Endothelial cell of umbilical vein (primary cell): ENCODE results near the gene NAV2. TPM values are rescaled to one million over a fixed set of nuclear protein-coding genes. Genes with fewer than 3 reads are reported as not detected.

Source experiments
- BruUV-seq: library from RNA; stranded (reverse); fragments of 400-500 nt; replicated peaks from 2 replicates; lab custom pipeline; 2021; lab: Mats Ljungman, UMichigan
- CTCF ChIA-PET: fragments of 300-600, 350-600 bp; sonication (Branson Sonifier 250); formaldehyde crosslinking; loops from one replicate; lab custom pipeline; 2021; ENCODE audit warnings: antibody characterized with exemption, inconsistent platforms; lab: Charles Lee
- POLR2A ChIA-PET: fragments of 300-600, 350-600 bp; sonication (Branson Sonifier 250); formaldehyde crosslinking; loops from one replicate; lab custom pipeline; 2021; ENCODE audit warnings: antibody characterized with exemption, inconsistent platforms; lab: Charles Lee
- DNase-seq: peaks from one replicate; pipeline ENCODE4 v3.0.0-alpha.2; 2011; ENCODE audit warnings: low read depth, low spot score
- FAIRE-seq: peaks from 2 replicates; lab custom pipeline; 2011; peaks lifted over from hg19 to GRCh38; lab: Jason Lieb, UNC
- H2AFZ ChIP-seq: 2 replicates; pipeline ENCODE4 v1.6.0; 2012; ENCODE audit warnings: low read depth, low read length, control low read depth, inconsistent platforms
- H3K27ac ChIP-seq: 2 replicates; pipeline ENCODE4 v1.5.1; 2011; ENCODE audit warnings: low read depth, mild to moderate bottlenecking, control low read depth, low read length, moderate library complexity; ENCODE audit not compliant: insufficient read depth
- H3K27me3 ChIP-seq, 2 experiments: 2 replicates each; pipeline versions ENCODE4 v1.6.0 to v1.6.1; 2011; ENCODE audit warnings: low read length in 2 of 2, mixed read lengths in 1 of 2; ENCODE audit not compliant: control insufficient read depth in 2 of 2, insufficient read depth in 2 of 2
- H3K36me3 ChIP-seq, 2 experiments: 2 replicates in 1 of 2; 3 replicates in 1 of 2; pipeline ENCODE4 v1.5.1; 2011; ENCODE audit warnings: low read length in 2 of 2, mild to moderate bottlenecking in 1 of 2, moderate library complexity in 1 of 2; ENCODE audit not compliant: control insufficient read depth in 2 of 2, insufficient read depth in 2 of 2; ENCODE audit errors: extremely low read depth in 1 of 2
- H3K4me1 ChIP-seq: 3 replicates; pipeline ENCODE4 v1.5.1; 2011; ENCODE audit warnings: mild to moderate bottlenecking, low read length; ENCODE audit not compliant: control insufficient read depth, insufficient read depth; ENCODE audit errors: extremely low read depth
- H3K4me2 ChIP-seq: 2 replicates; pipeline ENCODE4 v1.6.1; 2011; ENCODE audit warnings: low read length, control low read depth, mixed read lengths; ENCODE audit not compliant: insufficient read depth
- H3K4me3 ChIP-seq, 3 experiments: fragments of 200-600 bp in 1 of 3; sonication (generic), shearing (Covaris generic) in 1 of 3; replicated peaks in 1 of 3; 2 replicates each; pipeline ENCODE4 v1.5.1; 2011 to 2016; ENCODE audit warnings: control low read depth in 3 of 3, low read length in 3 of 3, mild to moderate bottlenecking in 2 of 3, inconsistent platforms in 1 of 3, low read depth in 1 of 3, moderate library complexity in 1 of 3; ENCODE audit not compliant: insufficient read depth in 1 of 3
- H3K79me2 ChIP-seq: 2 replicates; pipeline ENCODE4 v1.6.0; 2012; ENCODE audit warnings: low read length, inconsistent platforms; ENCODE audit not compliant: control insufficient read depth, insufficient read depth
- H3K9ac ChIP-seq: replicated peaks from 2 replicates; pipeline ENCODE3; 2011; ENCODE audit warnings: low read length, control low read depth; ENCODE audit not compliant: insufficient read depth; ENCODE audit errors: extremely low read depth
- H3K9me1 ChIP-seq: replicated peaks from 3 replicates; pipeline ENCODE4 v1.6.0; 2011; ENCODE audit warnings: mild to moderate bottlenecking, low read length; ENCODE audit not compliant: control insufficient read depth, insufficient read depth; ENCODE audit errors: extremely low read depth
- H3K9me3 ChIP-seq: replicated peaks from 2 replicates; pipeline ENCODE4 v1.5.1; 2012; ENCODE audit warnings: low read length, inconsistent platforms; ENCODE audit not compliant: control insufficient read depth, insufficient read depth
- H4K20me1 ChIP-seq: replicated peaks from 2 replicates; pipeline ENCODE3; 2011; ENCODE audit warnings: mild to moderate bottlenecking, low read length; ENCODE audit not compliant: control insufficient read depth, insufficient read depth; ENCODE audit errors: extremely low read depth
- EZH2 ChIP-seq: IDR thresholded peaks from 2 replicates; pipeline ENCODE4 v1.6.1; 2012; ENCODE audit warnings: borderline replicate concordance, low read depth, mild to moderate bottlenecking, moderate library complexity, low read length, inconsistent platforms; ENCODE audit not compliant: severe bottlenecking
- FOS ChIP-seq: IDR thresholded peaks from 2 replicates; pipeline ENCODE4 v1.6.1; 2011; ENCODE audit warnings: mild to moderate bottlenecking, low read length, moderate library complexity, borderline replicate concordance; ENCODE audit not compliant: insufficient read depth
- GATA2 ChIP-seq: IDR thresholded peaks from 2 replicates; pipeline ENCODE4 v1.7.0; 2011; ENCODE audit warnings: low read depth, mild to moderate bottlenecking, moderate library complexity, mixed read lengths, low read length; ENCODE audit not compliant: insufficient read length, insufficient read depth
- MYC ChIP-seq: IDR thresholded peaks from one replicate; pipeline ENCODE4 v1.6.1; 2011; ENCODE audit warnings: mild to moderate bottlenecking, low read depth, low read length
- POLR2A ChIP-seq: IDR thresholded peaks from 2 replicates; pipeline ENCODE4 v1.6.1; 2012; ENCODE audit warnings: low read depth, mild to moderate bottlenecking, control low read depth, low read length
- POLR2AphosphoS5 ChIP-seq: IDR thresholded peaks from 2 replicates; pipeline ENCODE4 v1.6.1; 2012; ENCODE audit warnings: low read depth, mild to moderate bottlenecking, control low read depth, low read length, moderate library complexity; ENCODE audit not compliant: insufficient read depth
- dilution Hi-C: fragments of 300-500 bp; cut with MboI; formaldehyde crosslinking; loops from one replicate; pipeline ENCODE4 v1.15.0; 2019; ENCODE audit warnings: low sequenced_read_pairs; ENCODE audit not compliant: extremely low pct_ligation_motif_present
- intact Hi-C: fragments of 100-400 bp; cut with micrococcal nuclease; formaldehyde crosslinking; loops from one replicate; pipeline ENCODE4 v1.10.0; 2022
- polyA plus RNA-seq, 4 experiments: library from polyadenylated mRNA; depleted of rRNA in 3 of 4; stranded (reverse) in 3 of 4; unstranded in 1 of 4; fragments of >200 nt; gene quantifications; 2 replicates each; pipeline versions ENCODE4 v1.2.1 to v1.2.3, GENCODE V29; 2011 to 2012; ENCODE audit warnings: missing spikeins in 1 of 4
- total RNA-seq: library from RNA; stranded (reverse); gene quantifications from 2 replicates; pipeline ENCODE4 v1.2.3, GENCODE V29; 2021
- TF ChIP-seq, protein P1 (sequence below): IDR thresholded peaks from 2 replicates; pipeline ENCODE4 v1.6.1; 2011; ENCODE audit not compliant: insufficient read depth, insufficient read length
- TF ChIP-seq, protein P2 (sequence below), 2 donors: IDR thresholded peaks; 1 replicate in 1 of 2; 2 replicates in 1 of 2; pipeline ENCODE4 v1.5.1; 2011; ENCODE audit warnings: low read length in 2 of 2, mild to moderate bottlenecking in 2 of 2, moderate library complexity in 2 of 2, control low read depth in 1 of 2, inconsistent platforms in 1 of 2, low read depth in 1 of 2; ENCODE audit not compliant: insufficient read depth in 1 of 2; ENCODE audit errors: extremely low read depth in 1 of 2

NAV2 gene
- total and polyA plus RNA-seq, 2 donors (not counting 3 experiments of a cell fraction or from before 2014, with no cell fraction given): 10.9 to 68.0 TPM

DNA sequence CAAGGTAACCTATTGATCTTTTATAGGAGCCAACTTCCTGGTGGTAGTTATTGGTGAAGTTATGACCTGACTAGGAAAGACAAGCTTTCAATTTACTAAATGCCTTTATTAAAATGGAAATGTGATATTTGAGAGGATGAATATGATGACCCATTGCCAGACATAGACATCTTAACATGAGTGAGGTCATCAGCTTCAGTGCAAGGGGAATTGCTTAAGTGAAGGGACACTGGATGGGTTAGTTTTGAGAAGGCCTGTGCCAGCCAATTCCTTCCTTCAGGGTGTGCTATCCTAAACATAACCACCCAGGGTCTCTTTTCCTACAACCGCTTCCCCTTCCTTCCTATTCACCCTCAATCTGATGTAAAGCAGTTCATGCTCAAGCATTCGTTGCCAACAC, 21.5 kb downstream of the NAV2 start:
- Histone ChIP-seq H3K27ac (no peak overlapping the region), H3K9me3 (no peaks in the 10 kb centered on the region), H3K27me3 (no peaks in the 10 kb centered on the region), H4K20me1 (no peaks in the 10 kb centered on the region), H3K4me3 (no peak overlapping the region), H3K9ac (no peak overlapping the region), H3K9me1 (no peaks in the 10 kb centered on the region), H2AFZ (no peak overlapping the region), H3K4me1 (peaks cover under 1% of the 10 kb centered on the region), H3K36me3 (no peaks in the 10 kb centered on the region), H3K79me2 (peaks cover 100% of the 10 kb centered on the region), H3K4me2 (no peak overlapping the region)
- DNase-seq (no peak), FAIRE-seq (no peak)
- no TSS peak for BruUV-seq
- dilution Hi-C loops: no loop called here
- ChIA-PET CTCF (interaction anchor here (1.3 to 1.6 kb wide), 2 partner anchors 8 to 177 kb away, joined by 4 read pairs; no protein-coding TSS in a partner anchor), POLR2A (no interaction called here)
- intact Hi-C loops: no loop called here
- TF ChIP-seq FOS: no peak
- no peak for TF ChIP-seq POLR2AphosphoS5
- TF ChIP-seq, protein P1, sequence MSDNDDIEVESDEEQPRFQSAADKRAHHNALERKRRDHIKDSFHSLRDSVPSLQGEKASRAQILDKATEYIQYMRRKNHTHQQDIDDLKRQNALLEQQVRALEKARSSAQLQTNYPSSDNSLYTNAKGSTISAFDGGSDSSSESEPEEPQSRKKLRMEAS: no peak
- TF ChIP-seq GATA2: no peak
- TF ChIP-seq MYC: no peak
- TF ChIP-seq POLR2A: no peak
- TF ChIP-seq, protein P2, sequence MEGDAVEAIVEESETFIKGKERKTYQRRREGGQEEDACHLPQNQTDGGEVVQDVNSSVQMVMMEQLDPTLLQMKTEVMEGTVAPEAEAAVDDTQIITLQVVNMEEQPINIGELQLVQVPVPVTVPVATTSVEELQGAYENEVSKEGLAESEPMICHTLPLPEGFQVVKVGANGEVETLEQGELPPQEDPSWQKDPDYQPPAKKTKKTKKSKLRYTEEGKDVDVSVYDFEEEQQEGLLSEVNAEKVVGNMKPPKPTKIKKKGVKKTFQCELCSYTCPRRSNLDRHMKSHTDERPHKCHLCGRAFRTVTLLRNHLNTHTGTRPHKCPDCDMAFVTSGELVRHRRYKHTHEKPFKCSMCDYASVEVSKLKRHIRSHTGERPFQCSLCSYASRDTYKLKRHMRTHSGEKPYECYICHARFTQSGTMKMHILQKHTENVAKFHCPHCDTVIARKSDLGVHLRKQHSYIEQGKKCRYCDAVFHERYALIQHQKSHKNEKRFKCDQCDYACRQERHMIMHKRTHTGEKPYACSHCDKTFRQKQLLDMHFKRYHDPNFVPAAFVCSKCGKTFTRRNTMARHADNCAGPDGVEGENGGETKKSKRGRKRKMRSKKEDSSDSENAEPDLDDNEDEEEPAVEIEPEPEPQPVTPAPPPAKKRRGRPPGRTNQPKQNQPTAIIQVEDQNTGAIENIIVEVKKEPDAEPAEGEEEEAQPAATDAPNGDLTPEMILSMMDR (IDR thresholded peaks at IDR 0.05; ENCODE audit: extremely low read depth in 1 of 2, insufficient read depth in 1 of 2, low read depth in 1 of 2, low read length in 2 of 2): no peak
- TF ChIP-seq EZH2: no peak
